Esophagus muscularis mucosa (tissue), 4 donors: ENCODE data around the gene SAT1. TPM values are rescaled to one million over a fixed set of nuclear protein-coding genes. Genes with fewer than 3 reads are reported as not detected.

Source experiments
- DNase-seq: peaks from one replicate; pipeline ENCODE4 v3.0.0-alpha.2; 2017; ENCODE audit errors: extremely low spot score
- H3K27ac ChIP-seq, 4 donors: fragments of 200-600 bp; sonication (generic); replicated peaks in 1 of 4; 1 replicate in 3 of 4; 2 replicates in 1 of 4; pipeline ENCODE4 v1.5.1; 2016 to 2019; ENCODE audit warnings: mild to moderate bottlenecking in 1 of 4
- H3K27me3 ChIP-seq, 4 donors: fragments of 200-600 bp; sonication (generic); one replicate each; pipeline versions ENCODE4 v1.5.1 to v1.6.0; 2016 to 2019
- H3K36me3 ChIP-seq, 4 donors: fragments of 200-600 bp; sonication (generic); one replicate each; pipeline ENCODE4 v1.5.1; 2016 to 2019
- H3K4me1 ChIP-seq, 4 donors: fragments of 200-600 bp; sonication (generic); one replicate each; pipeline ENCODE4 v1.5.1; 2016 to 2019
- H3K4me3 ChIP-seq, 4 donors: fragments of 200-600 bp; sonication (generic); 1 replicate in 2 of 4; 2 replicates in 2 of 4; pipeline ENCODE4 v1.5.1; 2016 to 2019; ENCODE audit warnings: mild to moderate bottlenecking in 4 of 4, moderate library complexity in 1 of 4
- H3K9me3 ChIP-seq, 4 donors: fragments of 200-600 bp; sonication (generic); 1 replicate in 3 of 4; 2 replicates in 1 of 4; pipeline ENCODE4 v1.5.1; 2016 to 2019
- CTCF ChIP-seq, 3 experiments: fragments of 200-600 bp in 2 of 3; fragments of 450-650 bp in 1 of 3; sonication (generic) in 2 of 3; IDR thresholded peaks; one replicate each; pipeline ENCODE4 v1.5.1; 2017 to 2019; ENCODE audit warnings: antibody characterized with exemption in 3 of 3, mild to moderate bottlenecking in 2 of 3, moderate library complexity in 1 of 3
- EP300 ChIP-seq: sonication (generic); formaldehyde crosslinking; IDR thresholded peaks from one replicate; pipeline ENCODE4 v1.6.1; 2017; ENCODE audit warnings: antibody characterized with exemption
- POLR2A ChIP-seq: fragments of 450-650 bp; IDR thresholded peaks from one replicate; pipeline ENCODE4 v1.6.1; 2017; ENCODE audit warnings: antibody characterized with exemption, moderate library complexity, mild to moderate bottlenecking, low read depth
- POLR2AphosphoS5 ChIP-seq, 2 donors: sonication (generic); formaldehyde crosslinking; IDR thresholded peaks; one replicate each; pipeline ENCODE4 v1.6.1; 2017; ENCODE audit warnings: antibody characterized with exemption in 2 of 2
- WGBS: methylation state at CpG from one replicate; pipeline ENCODE4 v1.1.5; 2018; 5-methylcytosine and 5-hydroxymethylcytosine counted together
- intact Hi-C: fragments of 100-400 bp; cut with DNase I; formaldehyde crosslinking; loops from one replicate; pipeline ENCODE4 v1.15.1; 2023
- total RNA-seq, 4 donors: library from RNA; depleted of rRNA; stranded (reverse); fragments of >200 nt; gene quantifications; one replicate each; pipeline versions ENCODE4 v1.1.0 to v1.2.1, GENCODE V29; 2016

SAT1 gene
- total RNA-seq, 4 donors from 2014 or later: 152 to 621 (median 206) TPM

DNA sequence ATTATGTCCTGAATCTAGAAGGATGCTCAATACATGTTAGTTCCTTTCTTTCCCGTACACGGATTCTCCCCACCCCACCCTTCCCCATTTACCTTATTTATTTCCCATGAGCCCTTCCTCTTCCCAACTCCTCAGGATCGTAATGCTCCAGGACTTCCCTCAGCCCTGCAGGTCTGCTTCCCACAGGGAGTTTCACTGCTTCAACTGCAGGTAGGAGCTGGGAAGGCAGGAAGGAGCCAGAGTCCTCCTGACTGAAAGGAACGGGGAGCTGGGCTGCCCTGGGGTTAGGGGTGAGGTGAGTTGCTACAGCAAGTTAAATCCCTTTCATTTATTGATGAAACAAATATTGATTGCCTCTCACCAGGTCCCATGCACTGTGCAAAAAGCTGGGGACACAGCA lies 33.2 kb downstream of the SAT1 start:
- Histone ChIP-seq H3K27ac (no peak overlapping the region), H3K36me3 (no peaks in the 10 kb centered on the region), H3K27me3 (no peaks in the 10 kb centered on the region), H3K4me3 (no peak overlapping the region), H3K9me3 (peaks cover 0 to 9% (median 0%) of the 10 kb centered on the region in 4 donors), H3K4me1 (no peaks in the 10 kb centered on the region)
- WGBS: 75% methylated on average over 4 of the region's 4 CpGs
- intact Hi-C loops: no loop called here
- TF ChIP-seq EP300: no peak
- no peak for TF ChIP-seq CTCF (IDR thresholded peaks at IDR 0.05)
- no peak for TF ChIP-seq POLR2A
- TF ChIP-seq POLR2AphosphoS5 (IDR thresholded peaks at IDR 0.05): no peak
- DNase-seq: no peak

DNA sequence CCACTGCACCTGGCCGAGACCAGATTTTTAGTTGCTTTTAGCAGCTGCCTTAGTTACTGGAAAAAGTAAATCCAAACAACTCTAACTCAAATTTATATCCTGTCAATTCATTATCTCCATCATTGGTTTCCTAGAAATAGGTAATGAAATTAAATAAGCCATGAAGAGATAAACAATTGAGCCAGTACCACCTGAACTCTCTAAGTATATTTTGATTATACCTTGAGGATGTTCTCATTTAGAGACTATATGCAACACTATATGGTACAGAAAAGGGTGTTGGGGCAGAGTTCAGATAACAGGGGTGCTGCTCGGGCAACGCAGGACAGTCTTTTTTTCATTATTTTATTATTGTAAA lies 35.0 kb downstream of the SAT1 start:
- DNase-seq: no peak
- TF ChIP-seq POLR2A (no peak), CTCF (IDR thresholded peaks at IDR 0.05) (no peak), EP300 (no peak)
- Histone ChIP-seq H3K27ac (no peak overlapping the region), H3K4me3 (no peak overlapping the region), H3K4me1 (no peaks in the 10 kb centered on the region), H3K36me3 (no peaks in the 10 kb centered on the region), H3K9me3 (peaks cover 0 to 9% (median 0%) of the 10 kb centered on the region in 4 donors), H3K27me3 (no peaks in the 10 kb centered on the region)
- 85% methylated on average over 3 of the region's 3 CpGs for WGBS
- intact Hi-C loops: no loop called here

GRCh38 chrX:23819385-23820234 lies 36.6 kb downstream of the SAT1 start:
- no peaks in the 10 kb centered on the region for H3K27me3 ChIP-seq
- H3K4me1 ChIP-seq: no peaks in the 10 kb centered on the region
- TF ChIP-seq POLR2AphosphoS5 (IDR thresholded peaks at IDR 0.05) (no peak), POLR2A (no peak), EP300 (no peak), CTCF (IDR thresholded peaks at IDR 0.05) (no peak)
- DNase-seq: no peak
- no peaks in the 10 kb centered on the region for H3K9me3 ChIP-seq
- H3K27ac ChIP-seq: no peak overlapping the region
- no peaks in the 10 kb centered on the region for H3K36me3 ChIP-seq
- intact Hi-C loops: no loop called here
- WGBS: 86% methylated on average over 10 of the region's 10 CpGs
- no peak overlapping the region for H3K4me3 ChIP-seq

DNA sequence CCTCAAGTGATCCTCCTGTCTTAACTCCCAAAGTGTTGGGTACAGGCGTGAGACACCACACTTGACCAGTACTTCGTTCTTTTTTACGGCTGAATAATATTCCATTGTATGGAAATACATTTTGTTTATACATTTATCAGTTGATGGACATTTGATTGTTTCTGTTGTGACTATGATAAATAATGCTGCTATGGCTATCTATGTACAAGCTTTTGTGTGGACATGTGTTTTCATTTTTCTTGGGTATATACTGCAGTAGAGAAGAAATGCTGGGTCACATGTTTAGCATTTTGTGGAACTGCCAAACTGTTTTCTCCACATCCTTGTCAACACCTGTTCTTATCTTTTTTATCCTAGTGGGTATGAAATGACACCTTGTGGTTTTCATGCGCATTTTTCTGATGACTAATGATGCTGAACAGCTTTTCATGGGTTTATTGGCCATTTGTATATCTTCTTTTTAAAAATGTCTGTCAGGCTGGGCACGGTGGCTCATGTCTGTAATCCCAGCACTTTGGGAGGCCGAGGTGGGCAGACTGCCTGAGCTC lies 37.3 kb downstream of the SAT1 start:
- DNase-seq: no peak
- WGBS: 86% methylated on average over 6 of the region's 6 CpGs
- Histone ChIP-seq H3K4me3 (no peak overlapping the region), H3K27ac (no peak overlapping the region), H3K36me3 (no peaks in the 10 kb centered on the region), H3K9me3 (no peaks in the 10 kb centered on the region), H3K4me1 (no peaks in the 10 kb centered on the region), H3K27me3 (no peaks in the 10 kb centered on the region)
- no peak for TF ChIP-seq POLR2A
- TF ChIP-seq CTCF (IDR thresholded peaks at IDR 0.05): no peak
- TF ChIP-seq EP300: no peak
- TF ChIP-seq POLR2AphosphoS5 (IDR thresholded peaks at IDR 0.05): no peak
- intact Hi-C loops: no loop called here
